Gastroesophageal sphincter (tissue), 3 donors: ENCODE measurements around the gene CTNNBL1.

Source experiments
- EP300 ChIP-seq: sonication (generic); formaldehyde crosslinking; IDR thresholded peaks from one replicate; pipeline ENCODE4 v1.6.1; 2017; ENCODE audit warnings: antibody characterized with exemption, mild to moderate bottlenecking
- POLR2AphosphoS5 ChIP-seq: sonication (generic); formaldehyde crosslinking; IDR thresholded peaks from one replicate; pipeline ENCODE4 v1.6.1; 2017; ENCODE audit warnings: antibody characterized with exemption
- TF ChIP-seq, protein P1 (sequence below), 4 experiments: fragments of 200-600 bp in 2 of 4; fragments of 450-650 bp in 2 of 4; sonication (generic) in 1 of 4; IDR thresholded peaks; one replicate each; pipeline ENCODE4 v1.5.1; 2017 to 2019; ENCODE audit warnings: antibody characterized with exemption in 4 of 4, mild to moderate bottlenecking in 2 of 4, moderate library complexity in 2 of 4

DNA sequence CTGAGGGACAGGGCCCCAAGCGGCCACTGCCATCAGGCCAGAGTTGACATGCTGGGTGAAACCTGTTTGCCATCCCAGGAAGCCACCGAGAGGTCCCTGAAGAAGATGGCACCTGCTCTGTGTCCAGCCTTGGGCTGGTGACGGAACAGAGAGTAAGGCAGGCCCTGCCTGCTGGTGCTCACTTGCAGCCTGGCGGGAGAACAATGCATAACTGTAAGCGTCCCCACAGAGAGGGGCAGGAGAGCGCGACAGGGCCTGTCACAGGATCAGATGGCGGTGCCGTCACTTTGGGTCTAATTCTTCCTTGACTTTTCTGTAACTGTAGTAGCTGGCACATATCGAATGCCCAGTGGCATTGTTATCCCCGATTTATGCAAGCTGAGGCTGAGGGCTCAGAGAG is 180.1 kb downstream of the CTNNBL1 start:
- TF ChIP-seq, protein P1, sequence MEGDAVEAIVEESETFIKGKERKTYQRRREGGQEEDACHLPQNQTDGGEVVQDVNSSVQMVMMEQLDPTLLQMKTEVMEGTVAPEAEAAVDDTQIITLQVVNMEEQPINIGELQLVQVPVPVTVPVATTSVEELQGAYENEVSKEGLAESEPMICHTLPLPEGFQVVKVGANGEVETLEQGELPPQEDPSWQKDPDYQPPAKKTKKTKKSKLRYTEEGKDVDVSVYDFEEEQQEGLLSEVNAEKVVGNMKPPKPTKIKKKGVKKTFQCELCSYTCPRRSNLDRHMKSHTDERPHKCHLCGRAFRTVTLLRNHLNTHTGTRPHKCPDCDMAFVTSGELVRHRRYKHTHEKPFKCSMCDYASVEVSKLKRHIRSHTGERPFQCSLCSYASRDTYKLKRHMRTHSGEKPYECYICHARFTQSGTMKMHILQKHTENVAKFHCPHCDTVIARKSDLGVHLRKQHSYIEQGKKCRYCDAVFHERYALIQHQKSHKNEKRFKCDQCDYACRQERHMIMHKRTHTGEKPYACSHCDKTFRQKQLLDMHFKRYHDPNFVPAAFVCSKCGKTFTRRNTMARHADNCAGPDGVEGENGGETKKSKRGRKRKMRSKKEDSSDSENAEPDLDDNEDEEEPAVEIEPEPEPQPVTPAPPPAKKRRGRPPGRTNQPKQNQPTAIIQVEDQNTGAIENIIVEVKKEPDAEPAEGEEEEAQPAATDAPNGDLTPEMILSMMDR (IDR thresholded peaks at IDR 0.05) = no peak
- no peak for TF ChIP-seq POLR2AphosphoS5
- no peak for TF ChIP-seq EP300
